A549 treated with GW870086 at 1 μM for 4 hours (cell line): Measurements from ENCODE around the gene DDAH2. TPM values are rescaled to one million over a fixed set of nuclear protein-coding genes. Genes with fewer than 3 reads are reported as not detected.

ENCODE experiments used
- total RNA-seq: library from RNA; stranded (reverse); fragments of 200-300 nt; extraction: Qiagen RNA extraction; gene quantifications from 5 replicates; pipeline ENCODE4 v1.2.3, GENCODE V29; 2022; ENCODE audit warnings: low read depth

DDAH2 gene
- total RNA-seq, 1 experiment from 2014 or later: 31.8 TPM

Other genes starting within 250 kb of the DDAH2 start
- 6.2 to 8.4 TPM (median 7.1 TPM) in 5 replicates for gene MICB, start 231.2 kb downstream of the DDAH2 start, total RNA-seq
- gene MCCD1, start 200.3 kb downstream of the DDAH2 start, total RNA-seq: not detected in 5 replicates
- 324 to 377 TPM (median 358 TPM) in 5 replicates for gene DDX39B, start 187.3 kb downstream of the DDAH2 start, total RNA-seq
- 0.55 to 1.2 TPM (median 0.83 TPM) in 5 replicates for gene ATP6V1G2, start 182.7 kb downstream of the DDAH2 start, total RNA-seq
- 10.4 to 11.2 TPM (median 11.1 TPM) in 5 replicates for gene NFKBIL1, start 181.7 kb downstream of the DDAH2 start, total RNA-seq
- gene LTA, start 157.0 kb downstream of the DDAH2 start, total RNA-seq: 0.17 to 0.34 TPM in 2 of 5 replicates, not detected in the others
- gene TNF, start 153.7 kb downstream of the DDAH2 start, total RNA-seq: 0.16 TPM in 1 of 5 replicates, not detected in the others
- 0.21 to 0.65 TPM (median 0.29 TPM) in 4 of 5 replicates, not detected in the other for gene LTB, start 146.9 kb downstream of the DDAH2 start, total RNA-seq
- gene LST1, start 143.0 kb downstream of the DDAH2 start, total RNA-seq: 0.30 to 0.66 TPM in 2 of 5 replicates, not detected in the others
- gene NCR3, start 136.3 kb downstream of the DDAH2 start, total RNA-seq: not detected in 5 replicates
- not detected in 5 replicates for gene AIF1, start 114.1 kb downstream of the DDAH2 start, total RNA-seq
- 66.6 to 89.8 TPM (median 85.0 TPM) in 5 replicates for gene PRRC2A, start 108.6 kb downstream of the DDAH2 start, total RNA-seq
- gene BAG6, start 76.6 kb downstream of the DDAH2 start, total RNA-seq: 114 to 149 TPM (median 138 TPM) in 5 replicates
- 2.6 to 4.5 TPM (median 3.1 TPM) in 5 replicates for gene APOM, start 73.4 kb downstream of the DDAH2 start, total RNA-seq
- 10.6 to 12.7 TPM (median 12.1 TPM) in 5 replicates for gene C6orf47, start 68.5 kb downstream of the DDAH2 start, total RNA-seq
- gene GPANK1, start 64.3 kb downstream of the DDAH2 start, total RNA-seq: 8.2 to 10.4 TPM (median 9.7 TPM) in 5 replicates
- 167 to 186 TPM (median 177 TPM) in 5 replicates for gene CSNK2B, start 63.2 kb downstream of the DDAH2 start, total RNA-seq
- 3.6 to 5.4 TPM (median 4.3 TPM) in 5 replicates for gene LY6G5B, start 59.3 kb downstream of the DDAH2 start, total RNA-seq
- 1.3 to 2.5 TPM (median 1.7 TPM) in 5 replicates for gene LY6G5C, start 48.2 kb downstream of the DDAH2 start, total RNA-seq
- 12.8 to 19.4 TPM (median 18.7 TPM) in 5 replicates for gene ABHD16A, start 26.0 kb downstream of the DDAH2 start, total RNA-seq
- gene LY6G6F, start 22.4 kb downstream of the DDAH2 start, total RNA-seq: not detected in 5 replicates
- not detected in 5 replicates for gene LY6G6D, start 14.0 kb downstream of the DDAH2 start, total RNA-seq
- gene LY6G6C, start 7.6 kb downstream of the DDAH2 start, total RNA-seq: 0.14 TPM in 1 of 5 replicates, not detected in the others
- not detected in 5 replicates for gene MPIG6B, start 5.9 kb downstream of the DDAH2 start, total RNA-seq
- gene CLIC1, start 7.2 kb upstream of the DDAH2 start, total RNA-seq: 486 to 498 TPM (median 493 TPM) in 5 replicates
- gene MSH5, start 10.7 kb upstream of the DDAH2 start, total RNA-seq: 10.5 to 13.8 TPM (median 12.5 TPM) in 5 replicates
- gene SAPCD1, start 33.4 kb upstream of the DDAH2 start, total RNA-seq: 1.6 to 3.9 TPM (median 3.7 TPM) in 5 replicates
- gene VWA7, start 48.0 kb upstream of the DDAH2 start, total RNA-seq: 1.2 to 2.0 TPM (median 1.5 TPM) in 5 replicates
- 47.4 to 59.1 TPM (median 53.3 TPM) in 5 replicates for gene VARS1, start 66.5 kb upstream of the DDAH2 start, total RNA-seq
- 52.2 to 66.7 TPM (median 61.9 TPM) in 5 replicates for gene LSM2, start 77.7 kb upstream of the DDAH2 start, total RNA-seq
- 0.82 to 1.5 TPM (median 1.3 TPM) in 5 replicates for gene HSPA1L, start 86.0 kb upstream of the DDAH2 start, total RNA-seq
- 148 to 264 TPM (median 205 TPM) in 5 replicates for gene HSPA1A, start 86.2 kb upstream of the DDAH2 start, total RNA-seq
- gene HSPA1B, start 98.4 kb upstream of the DDAH2 start, total RNA-seq: 116 to 191 TPM (median 162 TPM) in 5 replicates
- 24.9 to 34.9 TPM (median 25.5 TPM) in 5 replicates for gene NEU1, start 133.5 kb upstream of the DDAH2 start, total RNA-seq
- gene SLC44A4, start 149.7 kb upstream of the DDAH2 start, total RNA-seq: 0.05 to 0.21 TPM in 2 of 5 replicates, not detected in the others
- 23.1 to 27.6 TPM (median 27.1 TPM) in 5 replicates for gene EHMT2, start 168.4 kb upstream of the DDAH2 start, total RNA-seq
- 3.1 to 4.0 TPM (median 3.5 TPM) in 5 replicates for gene ZBTB12, start 172.8 kb upstream of the DDAH2 start, total RNA-seq
- 0.07 to 0.43 TPM (median 0.23 TPM) in 5 replicates for gene C2, start 198.4 kb upstream of the DDAH2 start, total RNA-seq
- 1.6 to 3.3 TPM (median 2.4 TPM) in 5 replicates for gene CFB, start 216.8 kb upstream of the DDAH2 start, total RNA-seq
- 73.9 to 80.8 TPM (median 79.3 TPM) in 5 replicates for gene NELFE, start 229.7 kb upstream of the DDAH2 start, total RNA-seq
- gene SKIC2, start 229.9 kb upstream of the DDAH2 start, total RNA-seq: 16.7 to 25.7 TPM (median 25.0 TPM) in 5 replicates
- gene DXO, start 242.8 kb upstream of the DDAH2 start, total RNA-seq: 10.4 to 12.0 TPM (median 11.0 TPM) in 5 replicates